Neural cell (in vitro differentiated cells): Measurements from ENCODE around the gene OR6C2.
"Not testable (repeated sequence)": the region's sequence is repeated elsewhere in the genome, so short reads cannot be mapped to it uniquely, and the experiment has no call there.

Experiments
- MXI1 ChIP-seq: fragments of 450-650 bp; conservative IDR thresholded peaks from 2 replicates; pipeline ENCODE4 v1.6.1; 2014; ENCODE audit warnings: antibody characterized with exemption, mild to moderate bottlenecking; ENCODE audit not compliant: poor library complexity, severe bottlenecking
- RAD21 ChIP-seq: fragments of 450-650 bp; conservative IDR thresholded peaks from 2 replicates; pipeline ENCODE4 v1.6.1; 2014; ENCODE audit warnings: antibody characterized with exemption, mild to moderate bottlenecking, moderate library complexity
- TF ChIP-seq, protein P1 (sequence below): fragments of 450-650 bp; IDR thresholded peaks from 2 replicates; pipeline ENCODE4 v1.5.1; 2014; ENCODE audit warnings: antibody characterized with exemption, mild to moderate bottlenecking, moderate library complexity; ENCODE audit not compliant: poor library complexity, severe bottlenecking

DNA sequence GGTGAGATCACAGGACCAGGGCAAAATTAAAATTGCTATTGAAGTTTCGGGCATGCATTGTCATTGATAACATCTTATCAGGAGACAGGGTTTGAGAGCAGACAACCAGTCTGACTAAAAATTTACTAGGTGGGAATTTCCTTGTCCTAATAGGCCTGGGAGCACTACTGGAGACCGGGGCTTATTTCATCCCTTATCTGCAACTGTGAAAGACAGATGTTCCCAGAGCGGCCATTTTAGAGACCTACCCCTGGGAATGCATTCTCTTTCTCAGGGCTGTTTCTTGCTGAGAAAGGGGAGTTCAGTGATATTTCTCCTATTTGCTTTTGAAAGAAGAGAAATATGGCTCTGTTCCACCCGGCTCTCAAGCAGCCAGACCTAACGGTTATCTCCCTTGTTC is 2.6 kb upstream of the OR6C2 start:
- TF ChIP-seq MXI1, RAD21: not testable (repeated sequence)
- TF ChIP-seq, protein P1, sequence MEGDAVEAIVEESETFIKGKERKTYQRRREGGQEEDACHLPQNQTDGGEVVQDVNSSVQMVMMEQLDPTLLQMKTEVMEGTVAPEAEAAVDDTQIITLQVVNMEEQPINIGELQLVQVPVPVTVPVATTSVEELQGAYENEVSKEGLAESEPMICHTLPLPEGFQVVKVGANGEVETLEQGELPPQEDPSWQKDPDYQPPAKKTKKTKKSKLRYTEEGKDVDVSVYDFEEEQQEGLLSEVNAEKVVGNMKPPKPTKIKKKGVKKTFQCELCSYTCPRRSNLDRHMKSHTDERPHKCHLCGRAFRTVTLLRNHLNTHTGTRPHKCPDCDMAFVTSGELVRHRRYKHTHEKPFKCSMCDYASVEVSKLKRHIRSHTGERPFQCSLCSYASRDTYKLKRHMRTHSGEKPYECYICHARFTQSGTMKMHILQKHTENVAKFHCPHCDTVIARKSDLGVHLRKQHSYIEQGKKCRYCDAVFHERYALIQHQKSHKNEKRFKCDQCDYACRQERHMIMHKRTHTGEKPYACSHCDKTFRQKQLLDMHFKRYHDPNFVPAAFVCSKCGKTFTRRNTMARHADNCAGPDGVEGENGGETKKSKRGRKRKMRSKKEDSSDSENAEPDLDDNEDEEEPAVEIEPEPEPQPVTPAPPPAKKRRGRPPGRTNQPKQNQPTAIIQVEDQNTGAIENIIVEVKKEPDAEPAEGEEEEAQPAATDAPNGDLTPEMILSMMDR: not testable (repeated sequence)
